ENCODE data around the gene NIPAL3. TPM values are rescaled to one million over a fixed set of nuclear protein-coding genes. Genes with fewer than 3 reads are reported as not detected.
"Not testable (repeated sequence)": the region's sequence is repeated elsewhere in the genome, so short reads cannot be mapped to it uniquely, and the experiment has no call there.

The NIPAL3 gene
- total and polyA plus RNA-seq, 3 donors from 2014 or later, result 11.2 to 46.0 (median 33.1) TPM

GRCh38 chr1:24455272-24455671 is 39.7 kb downstream of the NIPAL3 start:
- 96 to 98% methylated on average over 5 of the region's 5 CpGs for WGBS, 2 donors
- TF ChIP-seq POLR2A (IDR thresholded peaks at IDR 0.05) (no peak), CTCF (IDR thresholded peaks at IDR 0.05) (no peak)
- DNase-seq, result no peak
- H3K4me1 ChIP-seq, result no peaks in the 10 kb centered on the region
- H3K9me3 ChIP-seq, result no peaks in the 10 kb centered on the region
- intact Hi-C loops (cut with DNase I; ENCODE audit: low total_unique reads), result no loop called here
- no peak overlapping the region for H3K4me3 ChIP-seq
- H3K27me3 ChIP-seq, result no peaks in the 10 kb centered on the region
- no peaks in the 10 kb centered on the region for H3K36me3 ChIP-seq (ENCODE audit: low read depth, missing control alignments)
- no peak overlapping the region for H3K27ac ChIP-seq

GRCh38 chr1:24457866-24458265 is 42.3 kb downstream of the NIPAL3 start:
- intact Hi-C loops (cut with DNase I; ENCODE audit: low total_unique reads), result no loop called here
- H3K9me3 ChIP-seq, result no peaks in the 10 kb centered on the region
- H3K36me3 ChIP-seq (ENCODE audit: low read depth, missing control alignments), result no peaks in the 10 kb centered on the region
- WGBS, 2 donors, result 93 to 100% methylated on average over 3 of the region's 3 CpGs
- no peak for DNase-seq
- H3K27ac ChIP-seq, result no peak overlapping the region
- H3K4me3 ChIP-seq, result no peak overlapping the region
- TF ChIP-seq CTCF (IDR thresholded peaks at IDR 0.05) (no peak), POLR2A (IDR thresholded peaks at IDR 0.05) (no peak)
- H3K27me3 ChIP-seq, result no peaks in the 10 kb centered on the region
- H3K4me1 ChIP-seq, result no peaks in the 10 kb centered on the region

- no peak for DNase-seq
- 91 to 93% methylated on average over 6 of the region's 6 CpGs for WGBS, 2 donors
- intact Hi-C loops (cut with DNase I; ENCODE audit: low total_unique reads), result no loop called here
Observed at GRCh38 chr1:24459551-24460266, 44.1 kb downstream of the NIPAL3 start.

GRCh38 chr1:24462128-24462527 is 46.5 kb downstream of the NIPAL3 start:
- H3K4me3 ChIP-seq; H3K27me3 ChIP-seq; H3K9me3 ChIP-seq; H3K4me1 ChIP-seq; intact Hi-C loops (cut with DNase I; ENCODE audit: low total_unique reads); H3K36me3 ChIP-seq (ENCODE audit: low read depth, missing control alignments); H3K27ac ChIP-seq; DNase-seq: not testable (repeated sequence)
- 91 to 98% methylated on average over 4 of the region's 4 CpGs for WGBS, 2 donors

More at GRCh38 chr1:24459551-24460266, 44.1 kb downstream of the NIPAL3 start:
- Histone ChIP-seq H3K36me3 (ENCODE audit: low read depth, missing control alignments) (no peaks in the 10 kb centered on the region), H3K4me3 (no peak overlapping the region), H3K4me1 (no peaks in the 10 kb centered on the region), H3K27me3 (no peaks in the 10 kb centered on the region), H3K27ac (no peak overlapping the region), H3K9me3 (no peaks in the 10 kb centered on the region)
- TF ChIP-seq POLR2A (IDR thresholded peaks at IDR 0.05) (no peak), CTCF (IDR thresholded peaks at IDR 0.05) (no peak)

GRCh38 chr1:24463776-24464735 is 48.5 kb downstream of the NIPAL3 start:
- intact Hi-C loops (cut with DNase I; ENCODE audit: low total_unique reads), result no loop called here
- DNase-seq, result no peak

More at GRCh38 chr1:24463776-24464735, 48.5 kb downstream of the NIPAL3 start:
- Histone ChIP-seq H3K4me3 (no peak overlapping the region), H3K27me3 (no peaks in the 10 kb centered on the region), H3K27ac (no peak overlapping the region), H3K4me1 (no peaks in the 10 kb centered on the region), H3K36me3 (ENCODE audit: low read depth, missing control alignments) (no peaks in the 10 kb centered on the region), H3K9me3 (no peaks in the 10 kb centered on the region)
- 70 to 73% methylated on average over 14 of the region's 14 CpGs for WGBS, 2 donors
- no peak for TF ChIP-seq CTCF (IDR thresholded peaks at IDR 0.05)
- no peak for TF ChIP-seq POLR2A (IDR thresholded peaks at IDR 0.05)

Data from testis (tissue), 3 donors.